UCSD-AML1 (cell line): Measurements from ENCODE around the gene LAG3.
A peak's percentile ranks its signal among the peaks of the same experiment; 100 is the strongest.

ENCODE experiments used
- DNase-seq: peaks from one replicate; lab custom pipeline; 2025; ENCODE audit not compliant: unreplicated experiment; lab: John Stamatoyannopoulos, UW

The LAG3 gene

GRCh38 chr12:6771091-6771495, 1.2 kb upstream of the LAG3 start:
- DNase-seq, result peak; percentile 44

GRCh38 chr12:6771509-6772330, 600 bp upstream of the LAG3 start:
- no peak for DNase-seq

- DNase-seq, result no peak
These were observed 638 bp downstream of the LAG3 start for GRCh38 chr12:6772726-6773589.

- no peak for DNase-seq
These were observed 1.5 kb downstream of the LAG3 start for GRCh38 chr12:6773590-6774351.

GRCh38 chr12:6774499-6775062, 2.3 kb downstream of the LAG3 start:
- DNase-seq, result no peak

GRCh38 chr12:6775185-6776174, 3.2 kb downstream of the LAG3 start:
- DNase-seq, result no peak

DNA sequence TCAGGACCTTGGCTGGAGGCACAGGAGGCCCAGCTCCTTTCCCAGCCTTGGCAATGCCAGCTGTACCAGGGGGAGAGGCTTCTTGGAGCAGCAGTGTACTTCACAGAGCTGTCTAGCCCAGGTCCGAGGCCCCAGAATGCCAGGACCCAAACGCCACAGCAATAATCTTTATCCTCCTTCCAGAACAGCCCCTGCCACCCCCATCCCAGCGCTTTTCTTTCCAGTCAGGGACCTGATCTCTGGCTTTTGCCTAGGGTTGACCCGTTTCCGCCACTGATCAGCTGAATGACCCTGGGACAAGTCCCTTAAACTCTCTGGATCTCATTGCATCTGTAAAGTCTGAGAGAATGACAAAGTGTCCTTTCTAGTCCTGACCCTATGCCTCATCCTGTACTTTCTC, 5.1 kb downstream of the LAG3 start:
- no peak for DNase-seq

DNA sequence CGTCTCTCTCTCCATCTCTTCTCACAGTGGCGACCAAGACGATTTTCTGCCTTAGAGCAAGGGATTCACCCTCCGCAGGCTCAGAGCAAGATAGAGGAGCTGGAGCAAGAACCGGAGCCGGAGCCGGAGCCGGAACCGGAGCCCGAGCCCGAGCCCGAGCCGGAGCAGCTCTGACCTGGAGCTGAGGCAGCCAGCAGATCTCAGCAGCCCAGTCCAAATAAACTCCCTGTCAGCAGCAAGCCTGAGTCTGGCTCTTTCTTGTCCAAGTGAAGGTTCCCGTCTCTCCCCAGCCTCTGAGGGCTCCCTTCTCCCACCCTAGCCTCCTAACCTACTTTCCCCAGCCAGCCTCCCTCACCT, 5.9 kb downstream of the LAG3 start:
- DNase-seq, result no peak

GRCh38 chr12:6778574-6779550, 6.5 kb downstream of the LAG3 start:
- peak; percentile 93 for DNase-seq

GRCh38 chr12:6779708-6780432, 7.5 kb downstream of the LAG3 start:
- no peak for DNase-seq

DNA sequence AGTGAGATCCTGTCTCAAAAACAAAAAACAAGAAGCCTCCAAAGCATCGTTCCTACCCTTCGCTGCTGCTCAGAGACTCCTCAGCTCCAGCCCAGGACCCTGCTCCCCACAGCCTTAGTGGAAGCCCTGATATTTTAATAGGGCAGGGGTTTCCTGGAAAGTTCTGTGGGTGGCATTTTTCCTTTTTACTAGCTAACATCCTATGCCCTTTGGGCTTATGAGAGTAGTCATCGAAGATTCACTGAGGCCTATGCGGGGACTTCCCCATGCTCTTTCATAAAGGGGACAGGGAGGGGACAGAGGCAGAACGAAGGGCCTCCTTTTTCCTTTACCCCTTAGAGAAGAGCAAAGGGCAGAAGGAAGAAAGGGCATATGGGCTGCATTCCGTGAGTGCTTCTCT, 8.3 kb downstream of the LAG3 start:
- no peak for DNase-seq

- DNase-seq, result no peak
These were observed 9.8 kb downstream of the LAG3 start for GRCh38 chr12:6782119-6782518.

GRCh38 chr12:6782850-6783566, 10.7 kb downstream of the LAG3 start:
- DNase-seq, result no peak

DNA sequence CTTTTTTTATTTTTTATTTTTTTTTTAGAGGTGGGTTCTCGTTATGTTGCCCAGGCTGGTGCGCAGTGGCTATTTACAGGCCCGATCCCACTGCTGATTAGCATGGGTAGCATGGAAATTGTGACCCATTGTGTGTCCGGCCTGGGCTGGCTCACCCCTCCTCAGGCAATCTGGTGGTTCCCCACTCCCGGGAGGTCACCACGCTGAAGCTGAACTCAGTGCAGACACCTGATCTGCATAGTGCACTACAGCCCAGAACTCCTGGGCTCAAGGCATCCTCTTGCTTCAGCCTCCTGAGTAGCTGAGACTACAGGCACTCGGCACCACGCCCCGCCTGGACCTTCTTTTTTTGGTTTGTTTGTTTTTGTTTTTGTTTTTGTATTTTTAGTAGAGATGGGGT, 11.5 kb downstream of the LAG3 start:
- no peak for DNase-seq

DNA sequence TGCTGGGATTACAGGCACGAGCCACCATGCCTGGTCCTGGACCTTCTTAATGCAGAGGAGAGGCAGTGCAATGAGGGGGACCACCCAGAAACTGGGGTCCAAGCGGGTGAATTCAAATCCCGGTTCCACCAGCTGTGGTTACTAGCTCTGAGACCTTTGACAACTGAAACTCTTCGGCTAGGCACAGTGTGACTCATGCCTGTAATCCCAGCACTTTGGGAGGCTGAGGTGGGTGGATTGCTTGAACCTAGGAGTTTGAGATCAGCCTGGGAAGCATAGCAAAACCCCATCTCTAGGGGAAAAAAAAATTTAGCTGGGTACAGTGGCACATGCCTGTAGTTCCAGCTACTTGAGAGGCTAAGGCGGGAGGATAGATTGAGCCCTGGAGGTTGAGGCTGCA, 12.0 kb downstream of the LAG3 start:
- no peak for DNase-seq

DNA sequence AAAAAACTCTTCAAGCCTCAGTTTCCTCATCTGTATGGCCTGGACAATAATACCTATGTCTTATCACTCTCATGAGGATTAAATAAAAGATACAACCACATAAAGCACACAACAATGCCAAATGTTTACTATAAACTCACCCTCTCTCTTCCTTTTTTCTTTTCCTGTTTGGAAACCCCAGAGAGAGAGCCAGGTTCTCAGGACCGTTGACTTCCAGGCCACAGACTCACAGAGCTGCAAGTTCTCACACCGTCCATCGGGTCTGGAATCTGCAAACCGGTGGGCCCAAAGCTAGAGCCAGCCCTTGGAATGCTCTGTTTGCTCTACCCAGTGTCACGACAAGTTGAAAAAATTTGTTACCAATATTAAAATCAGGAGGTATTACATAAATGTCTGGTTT, 12.4 kb downstream of the LAG3 start:
- DNase-seq, result no peak

GRCh38 chr12:6786416-6787094, 14.2 kb downstream of the LAG3 start:
- no peak for DNase-seq
